Epithelial cell of esophagus (primary cell): ENCODE results near the gene ALK.

ENCODE experiments used
- DNase-seq: peaks from one replicate; pipeline ENCODE4 v3.0.0; 2010; ENCODE audit warnings: low read depth
- H3K4me3 ChIP-seq: 2 replicates; pipeline ENCODE4 v1.5.1; 2011; ENCODE audit warnings: mild to moderate bottlenecking, low read length, control low read depth
- CTCF ChIP-seq: IDR thresholded peaks from 2 replicates; pipeline ENCODE4 v1.5.1; 2011; ENCODE audit warnings: low read depth, mild to moderate bottlenecking, low read length, control low read depth, inconsistent platforms; ENCODE audit not compliant: insufficient read depth; ENCODE audit errors: missing control alignments

ALK gene

GRCh38 chr2:29916571-29916970 lies 4.8 kb downstream of the ALK start:
- no peak overlapping the region for H3K4me3 ChIP-seq
- no peak for DNase-seq
- TF ChIP-seq CTCF = no peak

DNA sequence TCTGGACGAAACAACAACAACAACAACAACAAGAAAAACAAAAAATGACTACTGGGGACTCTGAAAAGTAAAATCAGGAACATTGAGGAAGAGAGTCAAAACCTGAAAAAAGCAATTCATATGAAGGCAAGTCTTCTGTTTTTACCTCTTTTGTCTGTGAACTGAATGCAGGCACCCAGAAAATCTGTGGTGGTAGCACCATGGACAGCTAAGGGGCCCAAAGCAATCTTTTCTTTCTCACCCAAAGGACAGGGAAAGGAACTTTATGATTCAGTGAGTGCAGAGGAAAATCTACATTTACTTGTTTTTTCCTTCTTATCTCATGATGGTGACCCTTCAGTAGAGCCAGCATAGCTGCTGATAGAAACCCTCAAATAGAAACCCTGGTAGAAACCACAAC lies 10.4 kb downstream of the ALK start:
- H3K4me3 ChIP-seq = no peak overlapping the region
- DNase-seq = no peak
- no peak for TF ChIP-seq CTCF

GRCh38 chr2:29910465-29910864 lies 10.9 kb downstream of the ALK start:
- peak; percentile 53 for DNase-seq
- no peak for TF ChIP-seq CTCF

GRCh38 chr2:29902356-29902755 lies 19.0 kb downstream of the ALK start:
- no peak for DNase-seq
- no peak for TF ChIP-seq CTCF
- H3K4me3 ChIP-seq = no peak overlapping the region

More at GRCh38 chr2:29910465-29910864, 10.9 kb downstream of the ALK start:
- H3K4me3 ChIP-seq = no peak overlapping the region

DNA sequence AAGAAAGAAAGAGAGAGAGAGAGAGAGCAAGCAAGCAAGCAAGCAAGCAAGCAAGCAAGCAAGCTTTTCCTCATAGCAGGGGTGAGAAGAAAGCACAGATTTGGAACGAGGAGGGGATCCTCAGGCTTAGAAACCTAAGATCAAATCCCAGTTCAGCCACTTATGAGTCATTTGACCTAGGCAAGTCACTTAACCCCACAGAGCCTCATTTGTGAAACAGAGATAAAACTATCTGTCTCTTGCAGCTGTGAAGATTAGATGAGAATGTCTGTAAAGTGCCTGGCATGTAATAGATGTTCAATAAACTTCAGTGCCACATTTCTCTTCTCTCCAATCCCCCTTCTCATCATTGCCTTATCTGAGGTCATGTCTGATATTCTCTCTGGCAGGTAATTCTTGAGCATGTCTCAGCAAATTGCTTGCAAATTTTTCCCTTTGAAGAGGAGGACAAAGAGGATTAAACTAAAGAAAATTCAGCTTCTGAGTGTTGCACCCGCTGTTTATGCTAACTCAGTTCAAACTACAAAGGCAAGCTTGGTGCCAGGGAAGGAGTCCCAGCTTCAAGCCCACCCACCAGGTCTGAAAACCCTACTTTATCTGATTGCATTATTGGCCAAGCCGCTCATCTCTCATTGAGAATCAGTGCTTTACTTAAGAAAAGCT lies 20.3 kb downstream of the ALK start:
- no peak overlapping the region for H3K4me3 ChIP-seq
- no peak for DNase-seq
- no peak for TF ChIP-seq CTCF

- DNase-seq = no peak
- TF ChIP-seq CTCF = no peak
- H3K4me3 ChIP-seq = no peak overlapping the region
Observed at GRCh38 chr2:29898999-29899398, 22.4 kb downstream of the ALK start.
